NCI-H2029 treated with DMSO at 0.1 percent for 48 hours (cell line): Measurements from ENCODE around the gene UCN.
A peak's percentile ranks its signal among the peaks of the same experiment; 100 is the strongest.
"Not testable (repeated sequence)": the region's sequence is repeated elsewhere in the genome, so short reads cannot be mapped to it uniquely, and the experiment has no call there.

Experiments
- DNase-seq: peaks from one replicate; lab custom pipeline; 2025; lab: John Stamatoyannopoulos, UW

Gene UCN

GRCh38 chr2:27308359-27308881 is at the start of gene UCN:
UCN (minus strand) TSS chr2:27308445; CDS start chr2:27307895, 550 bp downstream.
- DNase-seq, result no peak

- DNase-seq, result peak; percentile 71
Measured at GRCh38 chr2:27356382-27357181, 48.3 kb upstream of the UCN start, which contains the start of gene GTF3C2. GTF3C2 (minus strand) TSS chr2:27356764; CDS start chr2:27343554, 13,210 bp downstream.

- no peak for DNase-seq
Measured at GRCh38 chr2:27356056-27356381, 47.8 kb upstream of the UCN start.

GRCh38 chr2:27354597-27354927 is 46.3 kb upstream of the UCN start:
- DNase-seq, result no peak

GRCh38 chr2:27353762-27354596 is 45.7 kb upstream of the UCN start:
- no peak for DNase-seq

- not testable (repeated sequence) for DNase-seq
Measured at GRCh38 chr2:27353386-27353761, 45.1 kb upstream of the UCN start.

- DNase-seq, result no peak
Measured at GRCh38 chr2:27351802-27352598, 43.8 kb upstream of the UCN start.

GRCh38 chr2:27350106-27350693 is 42.0 kb upstream of the UCN start:
- DNase-seq, result no peak

- DNase-seq, result no peak
Measured at GRCh38 chr2:27347641-27348040, 39.4 kb upstream of the UCN start.

- DNase-seq, result no peak
Measured at GRCh38 chr2:27336173-27336572, 27.9 kb upstream of the UCN start.

- DNase-seq, result no peak
Measured at GRCh38 chr2:27335311-27335710, 27.1 kb upstream of the UCN start.

- no peak for DNase-seq
Measured at GRCh38 chr2:27324720-27325119, 16.5 kb upstream of the UCN start.

GRCh38 chr2:27323596-27324285 is 15.5 kb upstream of the UCN start:
- DNase-seq, result no peak

- peak; percentile 43 for DNase-seq
Measured at GRCh38 chr2:27322766-27323595, 14.7 kb upstream of the UCN start, which contains the start of gene MPV17. MPV17 (minus strand) TSS chr2:27323097; CDS start chr2:27322517, 580 bp downstream.

- DNase-seq, result no peak
Measured at GRCh38 chr2:27322301-27322765, 14.1 kb upstream of the UCN start.

GRCh38 chr2:27320958-27321543 is 12.8 kb upstream of the UCN start:
- DNase-seq, result no peak

GRCh38 chr2:27319839-27320238 is 11.6 kb upstream of the UCN start:
- not testable (repeated sequence) for DNase-seq

- DNase-seq, result peak; percentile 34
Measured at GRCh38 chr2:27316655-27317412, 8.6 kb upstream of the UCN start.

- DNase-seq, result no peak
Measured at GRCh38 chr2:27315122-27315521, 6.9 kb upstream of the UCN start.
